GM12864 (cell line): ENCODE measurements around the gene MYL3.

ENCODE experiments used
- DNase-seq: peaks from one replicate; pipeline ENCODE4 v3.0.0-alpha.2; 2011; ENCODE audit warnings: low read depth
- H3K4me3 ChIP-seq: 2 replicates; pipeline ENCODE4 v1.5.1; 2011; ENCODE audit warnings: mild to moderate bottlenecking, low read depth, low read length, control low read depth
- TF ChIP-seq, protein P1 (sequence below): IDR thresholded peaks from 2 replicates; pipeline ENCODE4 v1.5.1; 2011; ENCODE audit warnings: low read depth, mild to moderate bottlenecking, moderate library complexity, low read length, control low read depth, inconsistent platforms; ENCODE audit errors: missing control alignments

The MYL3 gene

DNA sequence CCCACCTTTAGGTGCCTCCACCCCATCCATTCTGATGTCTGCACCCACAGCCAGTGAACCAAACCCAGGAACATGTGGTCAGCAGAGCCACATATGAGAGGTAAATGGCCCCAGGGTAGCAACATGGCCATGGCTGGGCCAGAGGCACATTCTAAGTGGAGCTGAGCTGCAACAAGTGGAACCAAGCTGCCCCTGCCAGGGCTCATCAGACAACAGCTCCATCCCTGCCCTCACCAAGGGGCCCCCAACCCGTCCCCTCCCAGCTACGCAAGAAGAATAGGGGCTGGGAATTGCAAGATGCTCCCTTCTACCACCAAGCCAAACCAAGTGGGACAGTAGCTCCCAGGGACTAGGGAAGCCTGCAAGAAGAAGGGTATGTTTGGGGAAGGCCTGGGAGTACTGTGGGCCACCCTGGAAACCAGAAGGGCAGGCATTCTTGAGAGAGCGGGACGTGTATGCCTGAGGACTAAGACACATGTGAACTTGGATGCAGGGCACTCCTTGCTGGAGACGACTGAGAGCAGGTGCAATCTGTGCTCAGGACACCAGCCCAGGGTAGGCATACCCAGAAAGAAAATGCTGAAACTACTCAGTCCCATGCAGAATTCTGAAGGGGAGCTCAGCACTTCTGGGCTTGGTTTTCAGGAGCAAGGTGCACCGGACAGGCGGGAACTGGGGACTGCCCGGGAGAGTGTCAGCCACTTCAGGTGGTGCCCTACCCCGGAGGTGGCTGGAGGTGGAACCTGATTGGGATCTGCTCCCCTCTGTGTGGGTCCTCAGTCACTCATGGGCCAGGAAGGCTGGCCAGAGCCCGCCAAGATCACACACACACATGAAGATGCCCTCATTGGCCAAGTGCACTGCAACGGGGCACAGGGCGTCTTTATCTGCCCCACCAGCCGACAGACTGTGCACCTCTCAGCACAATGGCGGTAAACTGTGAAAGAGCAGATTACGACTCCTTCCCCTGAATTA lies 9.5 kb downstream of the MYL3 start:
- H3K4me3 ChIP-seq, result no peak overlapping the region
- TF ChIP-seq, protein P1, sequence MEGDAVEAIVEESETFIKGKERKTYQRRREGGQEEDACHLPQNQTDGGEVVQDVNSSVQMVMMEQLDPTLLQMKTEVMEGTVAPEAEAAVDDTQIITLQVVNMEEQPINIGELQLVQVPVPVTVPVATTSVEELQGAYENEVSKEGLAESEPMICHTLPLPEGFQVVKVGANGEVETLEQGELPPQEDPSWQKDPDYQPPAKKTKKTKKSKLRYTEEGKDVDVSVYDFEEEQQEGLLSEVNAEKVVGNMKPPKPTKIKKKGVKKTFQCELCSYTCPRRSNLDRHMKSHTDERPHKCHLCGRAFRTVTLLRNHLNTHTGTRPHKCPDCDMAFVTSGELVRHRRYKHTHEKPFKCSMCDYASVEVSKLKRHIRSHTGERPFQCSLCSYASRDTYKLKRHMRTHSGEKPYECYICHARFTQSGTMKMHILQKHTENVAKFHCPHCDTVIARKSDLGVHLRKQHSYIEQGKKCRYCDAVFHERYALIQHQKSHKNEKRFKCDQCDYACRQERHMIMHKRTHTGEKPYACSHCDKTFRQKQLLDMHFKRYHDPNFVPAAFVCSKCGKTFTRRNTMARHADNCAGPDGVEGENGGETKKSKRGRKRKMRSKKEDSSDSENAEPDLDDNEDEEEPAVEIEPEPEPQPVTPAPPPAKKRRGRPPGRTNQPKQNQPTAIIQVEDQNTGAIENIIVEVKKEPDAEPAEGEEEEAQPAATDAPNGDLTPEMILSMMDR, result no peak
- DNase-seq, result no peak

DNA sequence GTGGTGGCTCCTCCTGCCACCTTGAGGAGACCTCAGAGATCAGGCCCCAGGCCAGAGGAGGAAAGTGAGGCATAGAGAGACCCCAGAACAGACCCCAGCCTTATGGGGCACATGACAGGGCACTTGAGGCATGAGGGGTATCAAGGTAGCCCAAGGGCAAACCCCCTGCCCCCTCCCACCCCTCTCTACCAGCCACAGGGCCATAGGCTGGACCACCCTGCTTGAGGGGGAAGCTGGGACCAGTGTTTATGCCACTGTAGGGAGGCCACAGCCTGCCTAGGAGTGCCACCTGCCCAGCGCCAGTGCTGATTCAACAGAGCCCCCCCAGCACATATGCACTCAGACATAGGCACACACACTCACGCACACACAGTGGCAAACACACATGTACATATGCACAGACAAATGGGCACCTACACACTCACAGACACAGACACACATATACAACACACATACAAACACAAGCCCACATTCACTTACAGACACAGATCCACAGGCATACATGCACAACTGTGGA lies 10.3 kb downstream of the MYL3 start:
- TF ChIP-seq, protein P1, result no peak
- no peak for DNase-seq
- no peak overlapping the region for H3K4me3 ChIP-seq

DNA sequence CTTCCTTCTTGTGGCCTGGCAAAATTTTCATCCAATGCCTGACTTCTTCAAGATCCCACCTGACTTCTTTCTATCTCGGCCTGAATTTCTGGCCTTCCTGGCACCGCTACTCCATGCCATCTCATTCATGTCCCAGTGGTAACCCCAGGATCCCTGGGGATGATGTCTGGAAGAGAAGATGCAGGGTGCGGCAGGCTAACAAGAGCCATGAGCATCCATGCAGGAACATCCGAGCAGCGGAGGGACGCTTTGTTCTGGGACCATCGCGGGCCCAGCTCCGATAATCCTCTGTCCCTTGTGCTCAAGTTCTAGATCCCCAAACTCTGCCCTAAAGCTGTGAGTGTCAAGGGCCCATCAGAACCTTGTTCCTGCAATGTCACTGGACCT lies 10.9 kb downstream of the MYL3 start:
- no peak for DNase-seq
- TF ChIP-seq, protein P1, result no peak
- H3K4me3 ChIP-seq, result no peak overlapping the region

DNA sequence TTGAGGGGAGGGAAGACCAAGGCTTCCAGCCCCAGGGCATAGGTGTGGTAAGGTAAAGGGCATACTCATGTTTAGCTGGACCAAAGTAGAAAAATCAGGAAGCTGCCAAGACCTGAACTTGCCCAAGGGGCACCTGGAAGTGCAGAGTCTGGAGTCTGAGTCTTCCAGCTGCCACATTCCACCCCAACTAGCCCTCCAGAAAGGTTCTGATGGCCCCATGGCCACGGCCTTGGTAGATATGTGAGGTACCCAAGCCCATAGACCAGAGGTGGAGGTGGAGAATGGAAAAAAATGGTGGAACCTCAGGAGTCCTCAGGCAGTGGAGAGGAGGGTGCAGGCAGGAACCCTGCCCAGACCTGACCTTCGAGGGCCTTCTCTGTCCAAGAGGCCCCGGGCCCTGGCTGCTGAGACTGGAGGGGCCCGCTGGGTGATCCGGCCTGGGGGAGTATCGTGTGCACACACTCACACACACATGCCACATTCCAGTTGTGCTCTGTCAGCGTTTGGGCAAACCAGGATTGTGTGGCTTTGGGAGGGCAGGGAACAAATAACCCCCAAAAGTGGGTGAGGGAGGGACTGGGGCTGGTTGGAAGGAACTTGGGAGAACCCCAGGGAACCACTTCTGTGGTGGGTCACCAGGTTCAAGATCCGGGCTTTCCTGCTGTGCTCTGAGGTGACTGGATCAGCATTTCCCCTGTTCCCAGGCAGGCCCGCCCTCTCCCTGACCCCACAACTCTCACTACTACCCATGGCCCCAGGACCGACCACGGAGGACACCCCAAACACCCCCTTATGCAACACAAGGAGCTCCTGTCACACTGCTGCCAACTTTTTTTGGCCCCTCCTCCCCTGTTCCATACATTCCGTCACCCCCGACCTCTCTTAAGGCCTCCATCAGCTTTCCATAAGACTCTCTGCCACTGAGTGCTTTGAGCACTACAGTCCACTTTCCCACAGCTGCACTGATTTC lies 11.6 kb downstream of the MYL3 start:
- H3K4me3 ChIP-seq, result no peak overlapping the region
- TF ChIP-seq, protein P1, result no peak
- DNase-seq, result no peak

DNA sequence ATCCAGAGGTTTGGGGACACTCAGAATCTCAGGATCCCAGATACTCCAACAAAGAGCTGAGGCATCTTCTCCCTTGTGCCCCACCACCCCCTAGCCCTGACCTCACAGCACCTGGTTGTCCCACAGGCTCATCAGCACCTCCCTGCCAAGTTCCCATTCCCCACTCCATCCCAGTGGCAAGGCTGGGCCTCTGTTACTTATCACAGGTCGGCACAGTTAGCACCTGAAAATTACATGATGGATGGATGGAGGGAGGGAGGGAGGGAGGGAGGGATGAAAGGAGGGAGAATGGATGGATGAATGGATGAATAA lies 12.8 kb downstream of the MYL3 start:
- TF ChIP-seq, protein P1, result no peak
- no peak for DNase-seq
- no peak overlapping the region for H3K4me3 ChIP-seq

DNA sequence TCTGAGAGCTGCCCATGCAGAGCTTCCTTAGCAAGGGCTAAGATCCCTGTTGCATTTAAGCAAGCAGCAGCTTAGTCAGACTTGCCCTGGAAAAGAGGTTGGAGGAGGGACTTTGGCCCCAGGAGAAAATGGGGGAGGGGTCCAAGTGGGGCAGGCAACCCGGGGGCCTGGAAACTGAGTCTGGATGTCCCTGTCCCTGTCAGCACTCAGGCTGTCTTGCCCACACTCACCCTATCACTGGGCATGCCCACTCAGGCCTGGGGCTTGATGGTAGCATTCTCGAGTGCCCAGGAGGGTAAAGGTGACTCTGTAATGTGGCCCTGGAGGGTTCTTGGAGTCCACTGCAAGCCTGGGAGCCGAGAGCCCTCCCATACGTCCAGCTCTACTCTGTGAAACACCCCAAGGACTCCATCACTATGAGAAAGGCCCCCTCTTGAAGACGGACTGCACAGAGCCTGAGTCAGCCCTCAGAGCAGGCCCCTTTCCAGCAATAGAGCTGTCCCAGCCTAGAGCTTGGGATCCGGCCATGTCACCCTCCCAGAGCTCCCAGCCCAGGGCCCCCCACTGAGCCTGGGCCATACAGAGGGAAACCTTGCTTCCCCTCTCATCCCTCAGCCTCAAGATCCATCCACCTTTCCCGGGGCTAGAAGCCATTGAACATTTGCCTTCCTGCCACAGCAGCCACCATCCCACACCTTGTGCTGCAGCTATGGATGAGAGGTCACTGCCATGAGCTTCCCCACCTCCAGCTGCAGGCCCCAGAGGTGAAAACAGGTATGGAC lies 13.4 kb downstream of the MYL3 start:
- H3K4me3 ChIP-seq, result no peak overlapping the region
- DNase-seq, result no peak
- TF ChIP-seq, protein P1, result no peak
